Prostate gland (tissue), 2 donors: ENCODE results near the gene CHTF8.

Experiments used
- POLR2A ChIP-seq: fragments of 450-650 bp; IDR thresholded peaks from one replicate; pipeline ENCODE4 v1.6.1; 2016; ENCODE audit warnings: antibody characterized with exemption, mild to moderate bottlenecking
- TF ChIP-seq, protein P1 (sequence below), 4 experiments: fragments of 200-600 bp in 2 of 4; fragments of 450-650 bp in 2 of 4; sonication (generic) in 2 of 4; IDR thresholded peaks; 1 replicate in 3 of 4; 2 replicates in 1 of 4; pipeline ENCODE4 v1.5.1; 2016 to 2019; ENCODE audit warnings: antibody characterized with exemption in 4 of 4, mild to moderate bottlenecking in 2 of 4, moderate library complexity in 2 of 4

- no peak for TF ChIP-seq POLR2A
- TF ChIP-seq, protein P1, sequence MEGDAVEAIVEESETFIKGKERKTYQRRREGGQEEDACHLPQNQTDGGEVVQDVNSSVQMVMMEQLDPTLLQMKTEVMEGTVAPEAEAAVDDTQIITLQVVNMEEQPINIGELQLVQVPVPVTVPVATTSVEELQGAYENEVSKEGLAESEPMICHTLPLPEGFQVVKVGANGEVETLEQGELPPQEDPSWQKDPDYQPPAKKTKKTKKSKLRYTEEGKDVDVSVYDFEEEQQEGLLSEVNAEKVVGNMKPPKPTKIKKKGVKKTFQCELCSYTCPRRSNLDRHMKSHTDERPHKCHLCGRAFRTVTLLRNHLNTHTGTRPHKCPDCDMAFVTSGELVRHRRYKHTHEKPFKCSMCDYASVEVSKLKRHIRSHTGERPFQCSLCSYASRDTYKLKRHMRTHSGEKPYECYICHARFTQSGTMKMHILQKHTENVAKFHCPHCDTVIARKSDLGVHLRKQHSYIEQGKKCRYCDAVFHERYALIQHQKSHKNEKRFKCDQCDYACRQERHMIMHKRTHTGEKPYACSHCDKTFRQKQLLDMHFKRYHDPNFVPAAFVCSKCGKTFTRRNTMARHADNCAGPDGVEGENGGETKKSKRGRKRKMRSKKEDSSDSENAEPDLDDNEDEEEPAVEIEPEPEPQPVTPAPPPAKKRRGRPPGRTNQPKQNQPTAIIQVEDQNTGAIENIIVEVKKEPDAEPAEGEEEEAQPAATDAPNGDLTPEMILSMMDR (IDR thresholded peaks at IDR 0.05): no peak
Measured at GRCh38 chr16:69111216-69111875, 21.0 kb downstream of the CHTF8 start.
